DND-41 (cell line): ENCODE measurements around the gene INF2.

Experiments used
- ATAC-seq: fragments of 200-7000 bp; cut with Tn5 transposase; 3 replicates; pipeline ENCODE4 v1.9.1; 2021; ENCODE audit warnings: low read depth; ENCODE audit not compliant: insufficient read depth
- DNase-seq: peaks from one replicate; pipeline ENCODE4 v3.0.0-alpha.2; 2020
- H2AFZ ChIP-seq: 2 replicates; pipeline ENCODE4 v1.6.0; 2012; ENCODE audit warnings: low read depth, low read length
- H3K27ac ChIP-seq: 2 replicates; pipeline ENCODE4 v1.5.1; 2012; ENCODE audit warnings: low read length, inconsistent platforms
- H3K27me3 ChIP-seq: fragments of 200-600 bp; sonication (generic); 2 replicates; pipeline ENCODE4 v1.6.0; 2012; ENCODE audit warnings: low read length, mild to moderate bottlenecking, inconsistent platforms; ENCODE audit not compliant: insufficient read depth, poor library complexity
- H3K36me3 ChIP-seq: 2 replicates; pipeline ENCODE4 v1.5.1; 2012; ENCODE audit warnings: low read length, inconsistent platforms; ENCODE audit not compliant: insufficient read depth
- H3K4me1 ChIP-seq: 2 replicates; pipeline ENCODE4 v1.5.1; 2012; ENCODE audit warnings: mild to moderate bottlenecking, low read length; ENCODE audit not compliant: insufficient read depth
- H3K4me2 ChIP-seq: 2 replicates; pipeline ENCODE4 v1.6.0; 2012; ENCODE audit warnings: mild to moderate bottlenecking, moderate library complexity, low read length, inconsistent platforms; ENCODE audit not compliant: insufficient read depth
- H3K4me3 ChIP-seq, 2 experiments: fragments of 200-600 bp in 1 of 2; shearing (Covaris generic) in 1 of 2; 2 replicates each; pipeline ENCODE4 v1.5.1; 2012 to 2016; ENCODE audit warnings: inconsistent platforms in 2 of 2, low read length in 2 of 2, mild to moderate bottlenecking in 2 of 2, low read depth in 1 of 2, moderate library complexity in 1 of 2
- H3K79me2 ChIP-seq: 2 replicates; pipeline ENCODE4 v1.6.0; 2012; ENCODE audit warnings: low read length, inconsistent platforms; ENCODE audit not compliant: insufficient read depth
- H3K9ac ChIP-seq: 2 replicates; pipeline ENCODE4 v1.6.0; 2012; ENCODE audit warnings: low read depth, mild to moderate bottlenecking, inconsistent platforms, low read length, moderate library complexity
- H3K9me3 ChIP-seq: 2 replicates; pipeline ENCODE4 v1.5.1; 2012; ENCODE audit warnings: low read length, moderate library complexity, mild to moderate bottlenecking, inconsistent platforms; ENCODE audit not compliant: insufficient read depth, severe bottlenecking
- H4K20me1 ChIP-seq: 2 replicates; pipeline ENCODE4 v1.6.0; 2012; ENCODE audit warnings: low read length; ENCODE audit not compliant: insufficient read depth
- CTCF ChIP-seq: IDR thresholded peaks from 2 replicates; pipeline ENCODE4 v1.5.1; 2012; ENCODE audit warnings: borderline replicate concordance, low read length, moderate library complexity, mild to moderate bottlenecking; ENCODE audit not compliant: poor library complexity, severe bottlenecking; ENCODE audit errors: extremely low read depth
- EZH2 ChIP-seq: IDR thresholded peaks from 3 replicates; pipeline ENCODE4 v1.6.1; 2012; ENCODE audit warnings: borderline replicate concordance, low read depth, mild to moderate bottlenecking, moderate library complexity, low read length, inconsistent platforms; ENCODE audit not compliant: severe bottlenecking

Gene INF2

DNA sequence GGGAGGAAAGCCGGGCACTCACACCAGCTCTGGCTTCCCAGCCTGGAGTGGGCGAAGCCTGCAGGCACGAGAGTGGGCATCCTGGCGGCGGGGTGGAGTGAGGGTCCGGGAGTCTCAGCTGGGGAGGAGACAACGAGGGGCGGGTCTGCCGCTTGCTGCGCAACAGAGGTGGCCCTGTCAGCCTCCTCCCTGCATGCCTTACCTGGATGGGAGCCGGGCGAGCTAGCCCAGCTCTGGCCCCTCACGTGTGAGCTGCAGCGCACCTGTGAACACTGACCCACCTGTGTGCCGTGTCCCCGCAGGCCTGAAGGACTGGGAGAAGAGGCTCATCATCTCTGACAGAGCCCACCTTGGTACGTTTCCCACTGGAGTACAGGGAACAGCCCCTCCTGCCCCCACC is 49.6 kb downstream of the INF2 start:
- H3K27me3 ChIP-seq, result no peaks in the 10 kb centered on the region
- H3K4me3 ChIP-seq, result no peak overlapping the region

GRCh38 chr14:104739546-104740516 is 50.4 kb downstream of the INF2 start:
- no peak for ATAC-seq
- Histone ChIP-seq H3K36me3 (no peaks in the 10 kb centered on the region), H2AFZ (no peak overlapping the region), H3K79me2 (no peaks in the 10 kb centered on the region), H3K4me1 (no peaks in the 10 kb centered on the region), H3K27ac (no peak overlapping the region), H3K9me3 (no peaks in the 10 kb centered on the region), H3K4me2 (no peak overlapping the region), H3K4me3 (no peak overlapping the region), H3K9ac (no peak overlapping the region), H3K27me3 (no peaks in the 10 kb centered on the region), H4K20me1 (peaks cover 3% of the 10 kb centered on the region; the same call in 1 of the 2 replicates)
- TF ChIP-seq CTCF (no peak), EZH2 (no peak)
- no peak for DNase-seq

More for the DNA sequence above, 49.6 kb downstream of the INF2 start:
- Histone ChIP-seq H2AFZ (no peak overlapping the region), H3K9me3 (no peaks in the 10 kb centered on the region), H3K4me2 (no peak overlapping the region), H3K36me3 (no peaks in the 10 kb centered on the region), H3K79me2 (no peaks in the 10 kb centered on the region), H4K20me1 (peaks cover 3% of the 10 kb centered on the region; the same call in 1 of the 2 replicates), H3K4me1 (no peaks in the 10 kb centered on the region), H3K9ac (no peak overlapping the region), H3K27ac (no peak overlapping the region)
- TF ChIP-seq EZH2 (no peak), CTCF (no peak)
- DNase-seq (no peak), ATAC-seq (no peak)

DNA sequence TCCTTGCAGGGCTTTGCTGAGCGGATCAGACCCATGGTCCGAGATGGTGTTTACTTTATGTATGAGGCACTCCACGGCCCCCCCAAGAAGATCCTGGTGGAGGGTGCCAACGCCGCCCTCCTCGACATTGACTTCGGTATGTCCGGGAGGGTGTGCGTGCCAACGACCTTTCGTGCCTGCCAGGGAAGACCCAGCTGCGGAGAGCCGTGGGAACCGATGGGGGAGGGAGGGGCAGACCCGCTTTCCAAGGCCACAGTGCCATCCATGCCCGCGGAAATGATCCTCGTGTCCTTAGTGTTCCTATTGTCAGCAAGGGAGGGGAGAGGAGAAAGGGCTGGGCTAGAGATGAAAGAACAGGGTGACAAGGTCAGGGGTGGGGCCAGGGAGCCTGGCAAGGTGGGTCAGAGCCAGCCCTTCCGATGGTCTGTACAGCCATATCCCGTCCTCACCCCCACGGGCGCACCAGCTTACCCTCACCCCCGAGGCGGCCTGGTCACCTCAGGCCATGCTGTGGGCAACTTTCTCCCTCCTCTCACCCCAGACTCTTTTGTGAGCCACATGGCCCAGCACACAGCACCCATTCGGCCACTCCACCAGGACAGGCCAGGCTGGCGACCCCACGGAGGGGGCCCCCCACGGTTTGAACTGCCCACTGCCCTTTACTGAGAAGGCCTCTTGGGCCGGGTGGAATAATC is 51.8 kb downstream of the INF2 start:
- no peaks in the 10 kb centered on the region for H3K4me1 ChIP-seq
- H3K9me3 ChIP-seq, result no peaks in the 10 kb centered on the region
- no peak overlapping the region for H3K9ac ChIP-seq
- no peak overlapping the region for H3K4me3 ChIP-seq
- no peaks in the 10 kb centered on the region for H3K79me2 ChIP-seq
- H3K27ac ChIP-seq, result no peak overlapping the region
- H3K36me3 ChIP-seq, result no peaks in the 10 kb centered on the region
- no peak overlapping the region for H3K4me2 ChIP-seq
- ATAC-seq, result no peak
- no peaks in the 10 kb centered on the region for H3K27me3 ChIP-seq
- H2AFZ ChIP-seq, result no peak overlapping the region
- peaks cover 3% of the 10 kb centered on the region; the same call in 1 of the 2 replicates for H4K20me1 ChIP-seq
- DNase-seq, result no peak
- TF ChIP-seq EZH2 (no peak), CTCF (no peak)
